Measurements from ENCODE around the gene CCDC201. TPM values are rescaled to one million over a fixed set of nuclear protein-coding genes. Genes with fewer than 3 reads are reported as not detected.

The CCDC201 gene
- polyA plus RNA-seq, 1 experiment = not detected

- no peaks in the 10 kb centered on the region for H3K27me3 ChIP-seq (ENCODE audit: control insufficient read depth, insufficient read depth, low read length)
- TF ChIP-seq CTCF (IDR thresholded peaks at IDR 0.05; ENCODE audit: insufficient read depth, low read depth, low read length) = no peak
- ChIA-PET POLR2A (interaction anchor here (0.6 kb wide), 1 partner anchor 814 kb away, joined by 3 read pairs; no protein-coding TSS in a partner anchor), CTCF (interaction anchor here (0.7 to 10.5 kb wide), 13 partner anchors 27 to 1346 kb away, joined by 3 to 88 read pairs (median 4); partner anchors contain the start of gene IGFBP1)
- peak overlapping the region; percentile 75 for H3K4me3 ChIP-seq (ENCODE audit: low read depth, low read length)
- no peak for DNase-seq (ENCODE audit: low read depth)
- H3K36me3 ChIP-seq (ENCODE audit: control insufficient read depth, insufficient read depth, low read length) = peaks cover 18% of the 10 kb centered on the region
Measured at GRCh38 chr7:45919993-45920459, 47.1 kb upstream of the CCDC201 start.

DNA sequence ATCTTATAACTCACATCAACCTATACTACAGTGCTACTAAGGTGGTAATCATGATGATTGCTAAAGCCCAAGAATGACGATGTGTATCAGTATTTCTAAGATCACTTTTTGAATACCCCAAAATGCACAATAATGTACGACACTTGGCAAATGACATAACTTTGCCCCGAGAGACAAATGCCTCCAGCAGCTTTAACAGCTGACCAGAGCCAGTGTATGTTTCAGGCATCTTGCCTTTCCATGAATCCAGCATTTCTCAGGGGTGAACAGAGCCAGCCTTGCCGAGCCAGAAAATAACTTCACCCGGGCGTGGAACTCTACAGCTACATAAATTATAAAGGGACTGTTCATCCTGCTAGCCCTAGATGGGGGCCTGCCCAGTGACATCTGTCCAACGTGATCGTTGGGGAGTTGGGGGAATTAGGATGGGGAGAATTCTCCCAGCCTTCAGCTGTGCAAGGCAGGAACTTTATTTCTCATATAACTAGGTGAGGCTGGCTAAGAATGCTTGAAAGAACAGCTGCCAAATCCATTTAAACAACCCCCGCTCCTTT, 46.4 kb upstream of the CCDC201 start:
- H3K4me3 ChIP-seq (ENCODE audit: low read depth, low read length) = peak overlapping the region; percentile 75
- no peak for DNase-seq (ENCODE audit: low read depth)
- H3K36me3 ChIP-seq (ENCODE audit: control insufficient read depth, insufficient read depth, low read length) = peaks cover 25% of the 10 kb centered on the region
- TF ChIP-seq CTCF (IDR thresholded peaks at IDR 0.05; ENCODE audit: insufficient read depth, low read depth, low read length) = no peak
- no peaks in the 10 kb centered on the region for H3K27me3 ChIP-seq (ENCODE audit: control insufficient read depth, insufficient read depth, low read length)
- CTCF ChIA-PET = interaction anchor here (0.7 to 10.5 kb wide), 14 partner anchors 18 to 1262 kb away, joined by 3 to 88 read pairs (median 4); partner anchors contain the start of gene IGFBP1
- POLR2A ChIA-PET = interaction anchor here (0.6 kb wide), 1 partner anchor 815 kb away, joined by 3 read pairs; no protein-coding TSS in a partner anchor

GRCh38 chr7:45918556-45918955, 45.7 kb upstream of the CCDC201 start:
- Histone ChIP-seq H3K36me3 (ENCODE audit: control insufficient read depth, insufficient read depth, low read length) (peaks cover 25% of the 10 kb centered on the region), H3K27me3 (ENCODE audit: control insufficient read depth, insufficient read depth, low read length) (no peaks in the 10 kb centered on the region), H3K4me3 (ENCODE audit: low read depth, low read length) (peak overlapping the region; percentile 75)
- CTCF ChIA-PET = interaction anchor here (0.6 to 10.5 kb wide), 15 partner anchors 17 to 1579 kb away, joined by 3 to 88 read pairs (median 4); partner anchors contain the start of gene IGFBP1
- TF ChIP-seq CTCF (IDR thresholded peaks at IDR 0.05; ENCODE audit: insufficient read depth, low read depth, low read length) = no peak
- POLR2A ChIA-PET = no interaction called here
- no peak for DNase-seq (ENCODE audit: low read depth)

GRCh38 chr7:45917658-45918057, 44.8 kb upstream of the CCDC201 start:
- Histone ChIP-seq H3K36me3 (ENCODE audit: control insufficient read depth, insufficient read depth, low read length) (peaks cover 33% of the 10 kb centered on the region), H3K4me3 (ENCODE audit: low read depth, low read length) (peak overlapping the region; percentile 75), H3K27me3 (ENCODE audit: control insufficient read depth, insufficient read depth, low read length) (no peaks in the 10 kb centered on the region)
- TF ChIP-seq CTCF (IDR thresholded peaks at IDR 0.05; ENCODE audit: insufficient read depth, low read depth, low read length) = peak; percentile 94
- DNase-seq (ENCODE audit: low read depth) = no peak
- CTCF ChIA-PET = interaction anchor here (0.5 to 10.5 kb wide), 16 partner anchors 9 to 1346 kb away, joined by 3 to 88 read pairs (median 4); partner anchors contain the start of gene IGFBP1
- POLR2A ChIA-PET = interaction anchor here (0.5 kb wide), 1 partner anchor 1162 kb away, joined by 3 read pairs; no protein-coding TSS in a partner anchor

DNA sequence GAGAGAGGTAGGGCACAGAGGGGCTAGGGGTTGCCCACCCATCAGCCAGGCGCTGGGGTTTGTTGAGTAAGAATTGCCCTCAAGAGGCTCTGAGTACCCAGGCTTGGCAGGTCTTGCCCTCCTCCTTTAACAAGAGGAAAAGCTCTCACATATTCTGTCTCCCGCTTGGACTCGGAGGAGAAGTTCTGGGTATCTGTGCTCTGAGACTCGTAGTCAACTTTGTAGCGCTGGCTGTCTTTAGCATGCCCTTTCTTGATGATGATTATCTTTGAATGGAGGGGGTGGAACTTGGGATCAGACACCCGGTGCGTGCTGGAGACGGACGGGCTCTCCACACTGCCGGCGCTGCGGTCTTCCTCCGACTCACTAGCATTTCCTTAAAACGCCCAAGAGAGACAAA, 44.2 kb upstream of the CCDC201 start:
- peak overlapping the region; percentile 75 for H3K4me3 ChIP-seq (ENCODE audit: low read depth, low read length)
- ChIA-PET CTCF (interaction anchor here (0.5 to 10.5 kb wide), 13 partner anchors 8 to 1506 kb away, joined by 3 to 88 read pairs (median 4); partner anchors contain the start of gene IGFBP1), POLR2A (no interaction called here)
- DNase-seq (ENCODE audit: low read depth) = no peak
- peaks cover 35% of the 10 kb centered on the region for H3K36me3 ChIP-seq (ENCODE audit: control insufficient read depth, insufficient read depth, low read length)
- H3K27me3 ChIP-seq (ENCODE audit: control insufficient read depth, insufficient read depth, low read length) = no peaks in the 10 kb centered on the region
- TF ChIP-seq CTCF (IDR thresholded peaks at IDR 0.05; ENCODE audit: insufficient read depth, low read depth, low read length) = no peak
